HUES6 (cell line): ENCODE data around the gene AHCTF1.

ENCODE experiments used
- H3K27ac ChIP-seq: 2 replicates; pipeline ENCODE4 v1.7.0; 2013; ENCODE audit warnings: low read depth, mild to moderate bottlenecking, low read length, inconsistent platforms
- H3K27me3 ChIP-seq: 2 replicates; pipeline ENCODE4 v1.6.1; 2013; ENCODE audit warnings: low read length; ENCODE audit not compliant: control insufficient read depth, insufficient read depth
- H3K36me3 ChIP-seq: 2 replicates; pipeline ENCODE4 v1.6.1; 2013; ENCODE audit warnings: low read length; ENCODE audit not compliant: control insufficient read depth, insufficient read depth
- H3K4me1 ChIP-seq: 2 replicates; pipeline ENCODE4 v1.6.1; 2013; ENCODE audit warnings: low read length; ENCODE audit not compliant: control insufficient read depth, insufficient read depth
- H3K4me3 ChIP-seq: 2 replicates; pipeline ENCODE4 v1.5.1; 2013; ENCODE audit warnings: low read depth, low read length
- H3K9ac ChIP-seq: one replicate; pipeline ENCODE4 v1.6.1; 2013; ENCODE audit warnings: mild to moderate bottlenecking, low read length
- H3K9me3 ChIP-seq: 2 replicates; pipeline ENCODE4 v1.6.1; 2013; ENCODE audit warnings: low read depth, low read length; ENCODE audit not compliant: control insufficient read depth, insufficient read depth

Gene AHCTF1

GRCh38 chr1:246797597-246797996 lies 134.2 kb downstream of the AHCTF1 start:
- Histone ChIP-seq H3K9ac (no peak overlapping the region), H3K36me3 (no peaks in the 10 kb centered on the region), H3K4me1 (peaks cover 43% of the 10 kb centered on the region), H3K4me3 (no peak overlapping the region), H3K27ac (no peak overlapping the region), H3K27me3 (peaks cover 6% of the 10 kb centered on the region; the same call in 1 of the 2 replicates), H3K9me3 (no peaks in the 10 kb centered on the region)

DNA sequence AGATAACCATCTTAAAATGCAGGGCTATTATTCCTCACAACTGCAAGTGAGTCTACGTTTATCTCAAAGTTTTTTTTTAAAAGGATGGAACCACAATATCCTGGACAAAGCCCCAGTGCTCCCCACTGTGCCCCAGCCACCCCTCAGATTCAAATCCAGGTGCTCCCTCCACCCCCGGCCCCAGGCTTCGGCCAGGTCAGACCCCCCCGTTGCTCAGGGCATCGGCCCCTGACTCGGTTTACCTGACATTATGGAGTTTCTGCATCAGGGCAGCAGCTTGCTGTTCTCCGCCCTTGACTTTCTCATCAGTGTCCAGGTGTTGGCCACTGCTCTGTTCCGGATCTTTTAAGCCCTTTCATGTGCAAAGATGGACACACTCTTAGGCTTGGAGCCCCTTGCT lies 134.6 kb downstream of the AHCTF1 start:
- no peaks in the 10 kb centered on the region for H3K36me3 ChIP-seq
- H3K27ac ChIP-seq: no peak overlapping the region
- H3K9ac ChIP-seq: no peak overlapping the region
- no peak overlapping the region for H3K4me3 ChIP-seq
- no peaks in the 10 kb centered on the region for H3K9me3 ChIP-seq
- H3K27me3 ChIP-seq: peaks cover 6% of the 10 kb centered on the region; the same call in 1 of the 2 replicates
- peaks cover 43% of the 10 kb centered on the region for H3K4me1 ChIP-seq

- H3K36me3 ChIP-seq: no peaks in the 10 kb centered on the region
- peaks cover 6% of the 10 kb centered on the region; the same call in 1 of the 2 replicates for H3K27me3 ChIP-seq
- H3K9ac ChIP-seq: no peak overlapping the region
- no peak overlapping the region for H3K4me3 ChIP-seq
- H3K9me3 ChIP-seq: no peaks in the 10 kb centered on the region
- peaks cover 43% of the 10 kb centered on the region for H3K4me1 ChIP-seq
- no peak overlapping the region for H3K27ac ChIP-seq
These were observed 135.6 kb downstream of the AHCTF1 start for GRCh38 chr1:246795906-246796694.

- Histone ChIP-seq H3K9ac (no peak overlapping the region), H3K4me3 (peak overlapping the region; percentile 37; the same call in 1 of the 2 replicates), H3K27me3 (peaks cover 6% of the 10 kb centered on the region; the same call in 1 of the 2 replicates), H3K27ac (no peak overlapping the region), H3K4me1 (peaks cover 43% of the 10 kb centered on the region), H3K9me3 (no peaks in the 10 kb centered on the region), H3K36me3 (no peaks in the 10 kb centered on the region)
These were observed 136.7 kb downstream of the AHCTF1 start for GRCh38 chr1:246794828-246795671.

DNA sequence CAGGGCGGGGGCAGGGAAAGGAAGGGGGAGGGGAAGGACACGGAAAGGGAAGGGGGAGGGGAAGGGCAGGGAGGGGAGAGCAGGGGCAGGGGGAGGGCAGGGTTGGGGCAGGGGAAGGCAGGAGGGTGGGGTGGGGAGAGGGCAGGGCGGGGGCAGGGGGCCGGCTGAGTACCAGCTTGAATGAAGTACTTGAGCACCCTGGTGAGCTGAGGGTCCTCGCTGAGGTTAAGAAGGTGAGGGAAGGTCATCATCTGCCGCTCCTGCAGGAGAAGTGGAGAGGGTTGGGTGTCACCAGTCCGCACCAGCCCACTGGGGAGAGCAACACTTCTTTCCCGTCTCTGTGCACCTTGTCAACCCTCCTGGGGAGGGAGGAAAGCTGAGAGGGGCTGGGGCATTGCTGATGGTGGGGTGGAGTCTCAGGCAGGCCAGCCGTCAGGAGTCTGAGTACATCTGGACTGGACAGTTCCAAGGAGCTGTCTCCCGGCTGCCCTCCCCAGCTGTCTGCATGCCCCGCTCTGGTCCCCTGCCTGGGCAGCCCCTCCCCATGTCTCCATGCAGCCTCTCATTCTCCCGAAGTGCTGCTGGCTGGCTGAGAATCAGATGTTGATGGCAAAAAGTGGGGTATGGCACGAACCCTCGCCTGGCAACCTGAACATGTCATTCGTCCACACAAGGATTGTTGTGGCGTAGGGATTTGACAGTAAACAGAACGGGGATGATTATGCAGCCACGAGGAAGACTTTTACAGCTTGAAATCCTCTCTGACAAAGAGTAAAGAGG lies 137.5 kb downstream of the AHCTF1 start:
- Histone ChIP-seq H3K4me1 (peaks cover 48% of the 10 kb centered on the region), H3K9ac (peak overlapping the region; percentile 22), H3K27ac (no peak overlapping the region), H3K36me3 (no peaks in the 10 kb centered on the region), H3K27me3 (peaks cover 9% of the 10 kb centered on the region; the same call in 1 of the 2 replicates), H3K4me3 (peak overlapping the region; percentile 37; the same call in 1 of the 2 replicates), H3K9me3 (no peaks in the 10 kb centered on the region)

- H3K36me3 ChIP-seq: no peaks in the 10 kb centered on the region
- H3K9me3 ChIP-seq: no peaks in the 10 kb centered on the region
- peaks cover 9% of the 10 kb centered on the region; the same call in 1 of the 2 replicates for H3K27me3 ChIP-seq
- H3K27ac ChIP-seq: no peak overlapping the region
- H3K9ac ChIP-seq: no peak overlapping the region
- no peak overlapping the region for H3K4me3 ChIP-seq
- H3K4me1 ChIP-seq: peaks cover 41% of the 10 kb centered on the region
These were observed 138.3 kb downstream of the AHCTF1 start for GRCh38 chr1:246793356-246793896.

DNA sequence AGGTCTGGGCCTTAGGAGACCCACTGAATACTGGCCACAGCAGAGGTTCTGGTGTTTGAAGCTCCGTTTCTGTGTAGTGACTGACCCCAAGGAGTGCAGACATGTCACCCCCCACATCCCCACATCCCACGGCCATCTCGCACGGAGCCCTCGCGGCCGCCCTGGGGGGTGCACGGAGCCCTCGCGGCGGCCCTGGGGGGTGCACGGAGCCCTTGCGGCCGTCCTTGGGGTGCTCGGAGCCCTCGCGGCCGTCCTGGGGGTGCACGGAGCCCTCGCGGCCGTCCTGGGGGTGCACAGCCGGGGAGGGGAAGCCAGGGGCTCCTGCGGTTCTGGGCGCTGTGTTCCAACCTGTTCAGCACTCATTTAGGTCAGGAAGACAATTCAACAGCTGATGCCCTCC lies 139.1 kb downstream of the AHCTF1 start:
- Histone ChIP-seq H3K27ac (no peak overlapping the region), H3K4me1 (peaks cover 47% of the 10 kb centered on the region), H3K9ac (no peak overlapping the region), H3K27me3 (peaks cover 9% of the 10 kb centered on the region; the same call in 1 of the 2 replicates), H3K36me3 (no peaks in the 10 kb centered on the region), H3K9me3 (no peaks in the 10 kb centered on the region), H3K4me3 (no peak overlapping the region)

DNA sequence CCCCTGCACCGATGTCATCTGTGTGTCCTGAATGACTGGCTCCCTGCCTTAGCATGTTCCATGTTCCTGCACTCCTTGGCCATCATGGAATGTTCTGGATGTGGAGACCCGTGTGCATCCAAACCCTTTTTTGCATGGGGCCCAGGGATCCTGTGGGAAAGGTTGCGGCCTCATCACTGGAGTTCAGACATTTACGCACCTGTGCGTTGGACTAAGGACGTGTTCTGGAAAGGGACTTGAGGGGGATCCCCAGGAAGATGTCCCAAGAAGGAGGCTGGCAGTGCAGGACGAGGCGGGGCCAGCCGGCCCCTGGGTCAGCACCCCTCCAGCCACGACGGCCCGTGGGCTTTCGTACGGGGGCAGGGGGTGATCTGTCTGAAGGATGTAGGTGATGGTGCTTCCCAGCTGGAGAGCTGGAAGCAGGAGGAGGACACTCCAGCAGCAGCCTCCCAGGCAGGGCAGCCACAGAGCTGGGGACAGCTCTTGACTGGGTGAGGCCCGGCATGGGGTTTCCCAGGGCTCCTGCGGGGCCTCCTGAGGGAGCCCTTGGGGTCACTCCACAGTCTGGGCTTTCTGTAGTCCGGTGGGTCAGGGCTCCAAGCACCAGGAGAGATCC lies 140.3 kb downstream of the AHCTF1 start:
- no peak overlapping the region for H3K4me3 ChIP-seq
- H3K9ac ChIP-seq: no peak overlapping the region
- H3K27ac ChIP-seq: no peak overlapping the region

DNA sequence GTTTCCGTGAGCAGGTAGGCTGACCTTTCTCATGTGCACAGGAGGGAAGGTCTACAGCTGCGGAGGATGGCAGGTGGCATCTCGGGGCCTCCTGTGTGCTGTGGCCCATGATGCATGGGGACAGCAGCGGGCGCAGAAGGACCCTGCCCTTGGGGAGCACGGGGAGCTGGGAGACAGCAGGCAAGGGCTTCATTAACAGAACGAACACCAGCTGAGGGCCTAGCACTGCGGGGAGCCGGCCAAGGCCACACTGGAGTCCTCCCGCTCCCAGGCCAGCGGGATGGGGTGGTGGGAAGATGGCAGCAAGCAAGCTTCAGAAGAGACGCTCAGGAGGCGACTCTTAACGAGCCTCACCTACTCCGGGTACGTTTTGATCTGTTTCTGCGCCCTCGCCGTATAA lies 140.9 kb downstream of the AHCTF1 start:
- Histone ChIP-seq H3K9me3 (no peaks in the 10 kb centered on the region), H3K36me3 (no peaks in the 10 kb centered on the region), H3K27me3 (peaks cover 7% of the 10 kb centered on the region; the same call in 1 of the 2 replicates), H3K9ac (no peak overlapping the region), H3K4me3 (no peak overlapping the region), H3K4me1 (peaks cover 43% of the 10 kb centered on the region), H3K27ac (no peak overlapping the region)

More for the DNA sequence above, 140.3 kb downstream of the AHCTF1 start:
- Histone ChIP-seq H3K9me3 (no peaks in the 10 kb centered on the region), H3K36me3 (no peaks in the 10 kb centered on the region), H3K27me3 (peaks cover 9% of the 10 kb centered on the region; the same call in 1 of the 2 replicates), H3K4me1 (peaks cover 47% of the 10 kb centered on the region)

DNA sequence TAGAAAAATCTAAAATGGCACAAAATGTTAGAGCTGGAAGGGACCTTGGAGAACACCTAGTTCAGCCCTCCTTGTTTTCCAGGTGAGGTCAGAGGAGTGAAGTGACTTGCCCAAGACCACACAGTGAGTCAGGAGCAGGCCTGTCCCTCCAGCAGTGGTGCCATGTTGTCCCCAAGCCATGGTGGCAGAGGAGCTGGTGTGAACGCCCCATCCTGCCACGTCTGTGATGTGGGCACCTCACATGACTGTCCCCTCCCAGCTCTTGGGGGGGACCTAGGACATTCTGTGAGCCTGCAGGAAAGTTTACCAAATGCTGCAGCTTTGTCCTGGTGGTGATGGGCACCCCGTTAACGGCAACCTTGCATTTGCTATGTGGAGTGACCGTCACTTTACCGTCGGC lies 141.4 kb downstream of the AHCTF1 start:
- Histone ChIP-seq H3K4me1 (peaks cover 38% of the 10 kb centered on the region), H3K36me3 (no peaks in the 10 kb centered on the region), H3K4me3 (no peak overlapping the region), H3K27me3 (peaks cover 3% of the 10 kb centered on the region; the same call in 1 of the 2 replicates), H3K9me3 (no peaks in the 10 kb centered on the region), H3K9ac (no peak overlapping the region), H3K27ac (no peak overlapping the region)
